Stimulated activated CD4-positive, alpha-beta T cell treated with anti-CD3 and anti-CD28 coated beads, TNF-alpha, amount 100 ng/mL, for 1 hour (primary cell): ENCODE measurements around the gene SMG5.

Experiments
- DNase-seq, 3 donors: peaks; one replicate each; pipeline ENCODE4 v3.0.0-alpha.2; 2020; ENCODE audit warnings: low read depth in 3 of 3, low spot score in 1 of 3

SMG5 gene

DNA sequence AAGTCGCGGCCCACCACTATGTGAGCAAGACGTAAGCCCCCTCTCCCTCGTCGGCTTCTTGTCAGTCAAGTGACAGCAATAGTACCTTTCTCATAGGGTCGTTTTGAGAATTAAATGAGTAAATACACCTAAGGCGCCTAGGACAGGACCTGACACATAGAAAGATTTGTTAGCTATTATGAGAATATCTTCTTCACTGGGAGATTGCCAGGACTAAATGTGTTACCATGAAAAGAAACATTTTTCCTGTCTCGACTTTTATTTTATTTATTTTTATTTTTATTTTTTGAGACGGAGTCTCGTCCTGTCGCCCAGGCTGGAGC is 69.0 kb downstream of the SMG5 start:
- DNase-seq: no peak

DNA sequence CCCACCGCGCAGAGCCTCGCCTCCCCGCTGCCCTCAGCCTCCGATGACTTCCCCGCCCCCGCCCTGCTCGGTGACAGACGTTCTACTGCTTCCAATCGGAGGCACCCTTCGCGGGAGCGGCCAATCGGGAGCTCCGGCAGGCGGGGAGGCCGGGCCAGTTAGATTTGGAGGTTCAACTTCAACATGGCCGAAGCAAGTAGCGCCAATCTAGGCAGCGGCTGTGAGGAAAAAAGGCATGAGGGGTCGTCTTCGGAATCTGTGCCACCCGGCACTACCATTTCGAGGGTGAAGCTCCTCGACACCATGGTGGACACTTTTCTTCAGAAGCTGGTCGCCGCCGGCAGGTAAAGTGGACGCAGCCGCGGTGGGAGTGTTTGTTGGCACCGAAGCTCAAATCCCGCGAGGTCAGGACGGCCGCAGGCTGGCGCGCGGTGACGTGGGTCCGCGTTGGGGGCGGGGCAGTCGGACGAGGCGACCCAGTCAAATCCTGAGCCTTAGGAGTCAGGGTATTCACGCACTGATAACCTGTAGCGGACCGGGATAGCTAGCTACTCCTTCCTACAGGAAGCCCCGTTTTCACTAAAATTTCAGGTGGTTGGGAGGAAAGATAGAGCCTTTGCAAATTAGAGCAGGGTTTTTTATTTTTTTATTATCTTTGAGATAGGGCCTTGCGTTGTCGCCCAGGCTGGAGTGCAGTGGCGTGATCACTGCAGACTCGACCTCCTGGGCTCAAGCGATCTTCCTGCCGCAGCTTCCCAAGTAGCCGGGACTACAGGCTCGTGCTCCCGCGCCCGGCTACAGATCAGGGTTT is 69.6 kb downstream of the SMG5 start, which contains the start of gene PMF1:
TSS of gene PMF1 (plus strand) at position 175 of the 811 bp plus-strand sequence. CDS start at position 184, 9 bp downstream.
- DNase-seq: peak; percentile 84 to 92 (median 88)

DNA sequence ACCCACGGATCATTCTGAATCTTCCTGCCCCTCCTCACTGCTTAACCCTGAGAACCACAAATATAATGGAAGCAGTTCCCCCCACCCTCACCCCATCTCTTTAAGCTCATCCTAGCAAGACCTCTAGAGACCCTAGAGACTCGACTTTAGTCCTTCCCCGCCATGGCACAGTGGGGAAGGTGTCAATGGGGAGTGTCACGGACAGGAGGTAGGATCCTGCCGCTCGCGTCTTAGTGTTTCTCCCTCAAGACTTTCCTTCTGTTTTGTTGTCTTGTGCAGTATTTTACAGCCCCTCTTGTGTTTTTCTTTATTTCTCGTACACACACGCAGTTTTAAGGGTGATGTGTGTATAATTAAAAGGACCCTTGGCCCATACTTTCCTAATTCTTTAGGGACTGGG is 70.5 kb downstream of the SMG5 start:
- no peak for DNase-seq

DNA sequence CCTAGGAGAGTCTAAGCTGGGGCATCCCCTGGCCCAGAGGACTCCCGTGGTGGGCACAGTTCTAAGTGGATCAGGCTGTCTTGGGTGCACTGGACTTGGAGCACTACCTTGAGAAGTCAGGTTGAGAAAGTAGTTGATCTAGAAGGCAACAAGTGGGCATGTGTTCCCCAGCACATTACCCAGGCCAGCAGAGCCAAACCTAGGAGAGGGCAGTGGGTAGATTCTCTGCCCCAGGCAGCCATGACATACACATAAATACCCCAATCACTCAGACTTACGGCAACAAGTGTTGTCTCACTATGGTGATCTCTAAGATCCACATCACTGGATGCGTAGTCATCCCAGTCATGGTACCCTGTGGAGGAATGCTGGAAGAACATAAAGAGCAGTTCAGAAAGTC is 71.4 kb downstream of the SMG5 start:
- DNase-seq: no peak

DNA sequence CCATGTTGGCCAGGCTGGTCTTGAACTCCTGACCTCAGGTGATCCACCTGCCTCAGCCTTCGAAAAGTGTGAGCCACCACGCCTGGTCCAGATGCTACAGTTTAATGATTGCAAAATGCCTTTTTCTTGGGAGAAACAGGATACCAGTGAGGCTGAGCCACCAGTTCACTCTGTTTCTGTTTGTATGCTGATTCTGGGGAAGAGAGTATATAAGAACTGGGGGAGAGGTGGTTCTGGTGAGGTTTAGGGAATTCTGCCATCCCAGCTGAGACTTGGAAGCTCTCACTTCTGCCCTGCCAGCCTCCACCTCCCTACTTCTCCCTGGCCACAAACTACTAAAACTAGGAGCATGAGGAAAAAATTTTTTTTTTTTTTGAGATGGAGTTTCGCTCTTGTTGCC is 77.9 kb downstream of the SMG5 start:
- no peak for DNase-seq

DNA sequence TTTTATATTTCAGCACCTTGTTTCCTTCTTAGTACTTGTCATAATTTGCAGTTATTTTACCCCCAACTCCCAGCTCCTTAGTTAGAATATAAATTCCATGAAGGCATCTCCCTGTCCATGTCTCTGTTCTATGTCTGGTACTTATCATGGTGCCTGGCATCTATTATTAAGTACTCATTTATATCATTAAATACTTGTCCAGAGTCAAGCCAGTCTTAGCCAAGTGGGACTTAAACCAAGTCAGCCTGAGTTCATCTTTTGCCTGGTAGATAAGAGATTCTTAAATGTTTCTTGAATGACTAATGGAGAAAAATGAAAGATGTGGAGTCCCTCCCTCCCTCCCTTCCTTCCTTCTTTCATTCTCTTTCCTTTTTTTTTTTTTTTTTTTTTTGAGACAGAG is 79.3 kb downstream of the SMG5 start:
- no peak for DNase-seq

DNA sequence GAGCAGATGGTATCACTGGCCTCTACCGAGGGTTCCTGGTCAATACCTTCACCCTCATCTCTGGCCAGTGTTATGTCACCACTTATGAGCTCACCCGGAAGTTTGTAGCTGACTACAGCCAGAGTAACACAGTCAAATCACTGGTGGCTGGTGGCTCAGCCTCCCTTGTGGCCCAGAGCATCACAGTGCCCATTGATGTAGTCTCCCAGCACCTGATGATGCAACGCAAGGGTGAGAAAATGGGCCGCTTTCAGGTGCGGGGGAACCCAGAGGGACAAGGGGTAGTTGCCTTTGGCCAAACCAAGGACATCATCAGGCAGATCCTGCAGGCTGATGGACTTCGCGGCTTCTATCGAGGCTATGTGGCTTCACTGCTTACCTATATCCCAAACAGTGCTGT is 82.6 kb downstream of the SMG5 start:
- DNase-seq: no peak
